Retina (tissue), 1 donor: ENCODE measurements around the gene CENPC.
A peak's percentile ranks its signal among the peaks of the same experiment; 100 is the strongest.
"Not testable (repeated sequence)": the region's sequence is repeated elsewhere in the genome, so short reads cannot be mapped to it uniquely, and the experiment has no call there.

ENCODE experiments used
- DNase-seq: peaks from one replicate; pipeline ENCODE4 v3.0.0-alpha.2; 2016

Gene CENPC, protein sequence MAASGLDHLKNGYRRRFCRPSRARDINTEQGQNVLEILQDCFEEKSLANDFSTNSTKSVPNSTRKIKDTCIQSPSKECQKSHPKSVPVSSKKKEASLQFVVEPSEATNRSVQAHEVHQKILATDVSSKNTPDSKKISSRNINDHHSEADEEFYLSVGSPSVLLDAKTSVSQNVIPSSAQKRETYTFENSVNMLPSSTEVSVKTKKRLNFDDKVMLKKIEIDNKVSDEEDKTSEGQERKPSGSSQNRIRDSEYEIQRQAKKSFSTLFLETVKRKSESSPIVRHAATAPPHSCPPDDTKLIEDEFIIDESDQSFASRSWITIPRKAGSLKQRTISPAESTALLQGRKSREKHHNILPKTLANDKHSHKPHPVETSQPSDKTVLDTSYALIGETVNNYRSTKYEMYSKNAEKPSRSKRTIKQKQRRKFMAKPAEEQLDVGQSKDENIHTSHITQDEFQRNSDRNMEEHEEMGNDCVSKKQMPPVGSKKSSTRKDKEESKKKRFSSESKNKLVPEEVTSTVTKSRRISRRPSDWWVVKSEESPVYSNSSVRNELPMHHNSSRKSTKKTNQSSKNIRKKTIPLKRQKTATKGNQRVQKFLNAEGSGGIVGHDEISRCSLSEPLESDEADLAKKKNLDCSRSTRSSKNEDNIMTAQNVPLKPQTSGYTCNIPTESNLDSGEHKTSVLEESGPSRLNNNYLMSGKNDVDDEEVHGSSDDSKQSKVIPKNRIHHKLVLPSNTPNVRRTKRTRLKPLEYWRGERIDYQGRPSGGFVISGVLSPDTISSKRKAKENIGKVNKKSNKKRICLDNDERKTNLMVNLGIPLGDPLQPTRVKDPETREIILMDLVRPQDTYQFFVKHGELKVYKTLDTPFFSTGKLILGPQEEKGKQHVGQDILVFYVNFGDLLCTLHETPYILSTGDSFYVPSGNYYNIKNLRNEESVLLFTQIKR

DNA sequence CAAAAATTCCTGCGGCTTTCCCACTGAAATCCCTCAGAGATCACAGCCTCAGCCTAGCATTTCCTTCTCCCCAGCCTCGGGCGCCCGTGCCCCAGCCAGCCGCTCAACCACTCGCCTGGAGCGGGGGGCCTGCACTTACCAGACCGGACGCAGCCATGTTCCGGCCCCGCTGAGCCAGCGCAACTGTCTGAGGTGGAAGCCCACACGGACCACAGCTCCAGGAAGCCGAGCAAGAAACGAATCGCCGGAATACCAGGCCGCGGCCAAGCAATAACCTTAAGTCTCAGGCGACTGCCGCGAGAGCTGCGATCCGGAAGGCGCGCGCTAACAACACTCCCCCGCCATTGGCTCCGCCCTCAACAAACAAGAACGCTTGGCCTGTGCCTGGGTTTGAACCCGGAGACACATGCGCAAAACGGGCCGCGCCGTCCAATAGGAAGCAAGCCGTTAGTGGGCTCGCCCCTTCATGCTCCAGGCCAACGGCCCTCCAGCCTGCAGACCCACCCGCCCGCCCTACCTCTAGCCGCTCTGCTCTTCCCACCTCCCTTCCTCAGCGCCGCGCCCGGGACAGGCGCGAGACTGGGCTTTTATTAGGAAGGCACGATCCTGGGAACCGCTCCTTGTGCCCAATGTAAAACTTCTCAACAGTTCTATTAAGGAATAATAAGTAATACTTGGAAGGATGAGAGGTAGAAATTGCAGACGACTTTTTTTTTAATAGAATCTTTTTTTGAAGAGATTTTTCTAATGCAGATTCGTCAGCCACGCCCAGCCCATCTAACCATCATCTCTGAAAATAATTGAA lies at the start of gene CENPC:
Gene CENPC, minus strand, starts transcription at position 305 of the 805 bp plus-strand sequence. Its CDS starts 148 bp downstream, at position 157.
- peak; percentile 93 for DNase-seq

DNA sequence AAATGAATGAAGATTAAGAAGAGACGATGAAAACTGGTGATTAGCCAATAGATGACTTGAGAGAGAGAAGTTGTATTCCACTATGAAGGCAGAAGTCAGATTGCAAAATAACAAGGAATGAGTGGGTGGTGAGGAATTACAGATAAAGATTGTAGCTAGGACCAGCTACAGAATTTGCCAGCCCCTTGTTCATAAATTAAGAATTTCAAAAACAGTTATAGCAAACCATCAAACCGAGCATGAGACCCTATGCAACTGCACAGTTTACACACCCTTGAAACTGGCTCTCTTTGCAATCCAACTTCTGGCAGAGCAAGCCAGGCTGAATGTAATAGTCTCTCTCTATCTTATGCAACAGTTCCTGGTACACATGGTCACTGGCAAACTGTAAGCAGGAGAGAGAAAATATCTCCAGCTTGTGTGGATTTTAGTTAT lies 48.5 kb upstream of the CENPC start:
- no peak for DNase-seq

DNA sequence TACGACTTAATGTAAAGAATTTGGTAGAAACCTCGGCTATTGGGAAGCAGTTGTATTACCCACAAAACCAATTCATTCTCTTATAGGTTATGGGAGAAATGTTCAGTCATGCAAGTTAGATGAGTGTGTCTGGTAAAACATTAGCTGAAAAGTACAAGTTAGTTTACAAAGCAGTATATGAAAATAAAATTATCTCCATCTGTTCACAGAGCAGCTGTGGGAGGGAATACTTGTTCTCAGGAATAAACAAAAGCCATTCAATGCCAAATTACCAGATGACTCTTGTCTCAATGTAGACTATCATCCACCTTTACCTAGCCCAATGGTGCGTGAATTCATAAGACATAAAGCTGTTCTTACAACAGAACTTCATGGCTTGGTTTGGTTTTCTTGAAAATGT lies 41.9 kb upstream of the CENPC start:
- DNase-seq = no peak

DNA sequence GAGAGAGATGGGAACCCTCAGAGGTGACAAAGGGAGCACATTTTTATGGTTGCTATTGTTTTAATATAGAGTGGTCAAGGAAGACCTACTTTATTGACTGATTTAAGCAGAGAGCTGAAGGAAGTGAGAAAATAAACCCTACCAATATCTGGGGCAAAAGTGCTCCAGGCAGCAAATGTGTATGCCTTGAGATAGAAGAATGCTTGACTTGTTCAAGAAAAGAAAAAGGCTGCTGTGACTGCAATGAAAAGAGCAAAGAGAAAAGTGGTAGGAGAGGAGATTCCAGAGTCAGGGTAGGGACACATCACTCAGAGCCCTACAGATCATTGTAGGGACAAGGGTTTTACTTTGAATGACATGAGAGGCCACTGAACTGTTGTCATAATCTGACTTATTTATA lies 39.2 kb upstream of the CENPC start:
- no peak for DNase-seq

DNA sequence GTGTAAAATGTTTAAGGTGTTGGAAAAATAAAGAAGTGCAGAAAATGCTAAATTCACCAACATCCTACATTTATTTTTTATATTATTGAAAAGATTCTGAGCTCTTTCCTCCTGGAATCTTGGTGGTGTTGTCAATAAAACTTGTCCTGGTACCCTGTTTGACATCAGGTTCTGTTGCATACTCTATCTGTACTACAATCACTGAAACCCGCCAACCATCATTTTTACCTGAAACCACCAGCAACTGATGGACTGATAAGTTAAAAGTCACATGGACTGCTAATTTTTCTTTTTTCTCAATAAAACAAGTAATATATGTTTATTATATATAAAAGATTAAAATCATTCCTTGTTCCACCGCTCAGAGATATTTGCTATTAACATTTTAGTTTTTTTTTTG lies 36.6 kb upstream of the CENPC start:
- no peak for DNase-seq

DNA sequence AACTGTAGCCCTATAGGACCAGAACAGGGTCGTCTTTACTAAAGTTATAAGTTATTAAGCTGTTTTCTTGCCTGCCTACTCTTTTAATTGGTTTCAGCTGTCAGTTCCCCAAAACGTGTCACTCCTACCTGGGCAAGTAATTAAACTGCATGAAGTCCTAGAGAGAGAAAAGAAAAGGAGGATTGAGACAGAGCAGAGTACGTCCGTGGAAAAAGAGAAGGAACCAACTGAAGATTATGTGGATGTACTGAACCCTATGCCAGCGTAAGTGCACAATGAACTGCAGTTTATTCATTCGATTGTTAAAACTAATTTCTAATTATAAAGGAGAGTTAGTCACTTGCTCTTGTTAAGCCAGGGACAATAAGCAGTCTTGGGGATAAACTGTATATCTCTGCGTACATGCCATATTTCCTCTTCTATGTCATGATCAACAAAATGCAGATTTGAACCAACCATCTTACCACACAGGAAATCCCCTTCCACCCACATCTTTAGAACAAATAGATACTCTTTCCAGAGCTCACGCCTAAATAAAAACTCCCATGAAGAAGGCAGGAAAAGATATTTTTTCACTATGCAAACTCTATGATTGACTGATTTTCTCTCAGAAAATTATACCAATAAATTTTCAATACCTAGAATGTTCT lies 36.0 kb upstream of the CENPC start:
- no peak for DNase-seq

DNA sequence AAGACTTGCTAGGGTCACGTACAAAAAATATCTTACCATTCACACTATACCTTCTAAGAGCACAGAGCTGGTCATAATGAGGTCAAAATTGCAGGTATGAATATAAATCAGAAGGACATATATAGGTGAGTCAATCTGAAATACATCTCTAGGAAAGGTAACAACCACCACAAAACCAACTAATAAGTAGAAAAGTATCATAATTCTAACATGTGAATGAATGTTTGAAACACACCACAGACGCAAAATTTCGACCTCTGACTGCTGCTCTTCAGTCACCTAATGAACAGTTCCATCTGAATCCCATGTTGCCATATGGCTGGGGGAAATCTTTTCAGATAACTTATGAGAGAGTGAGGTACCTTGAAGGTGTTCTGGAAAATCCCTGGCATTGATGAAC lies 35.3 kb upstream of the CENPC start:
- DNase-seq = no peak

DNA sequence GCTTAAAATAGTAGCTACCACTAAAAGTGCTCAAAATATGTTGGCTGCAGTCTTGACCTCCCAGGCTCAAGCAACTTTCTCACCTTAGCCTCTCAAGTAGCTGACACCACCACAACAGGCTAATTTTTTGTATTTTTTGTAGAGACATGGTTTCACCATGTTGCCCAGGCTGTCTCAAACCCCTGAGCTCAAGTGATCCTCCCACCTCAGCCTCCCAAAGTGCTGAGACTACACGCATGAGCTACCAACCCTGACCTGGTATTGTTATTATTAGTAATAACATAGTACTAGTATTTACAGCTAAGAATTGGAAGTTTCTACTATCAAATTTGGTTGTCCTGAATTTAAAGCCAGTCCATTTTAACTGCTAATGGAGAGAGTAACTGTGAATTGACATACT lies 31.2 kb upstream of the CENPC start:
- DNase-seq = no peak

DNA sequence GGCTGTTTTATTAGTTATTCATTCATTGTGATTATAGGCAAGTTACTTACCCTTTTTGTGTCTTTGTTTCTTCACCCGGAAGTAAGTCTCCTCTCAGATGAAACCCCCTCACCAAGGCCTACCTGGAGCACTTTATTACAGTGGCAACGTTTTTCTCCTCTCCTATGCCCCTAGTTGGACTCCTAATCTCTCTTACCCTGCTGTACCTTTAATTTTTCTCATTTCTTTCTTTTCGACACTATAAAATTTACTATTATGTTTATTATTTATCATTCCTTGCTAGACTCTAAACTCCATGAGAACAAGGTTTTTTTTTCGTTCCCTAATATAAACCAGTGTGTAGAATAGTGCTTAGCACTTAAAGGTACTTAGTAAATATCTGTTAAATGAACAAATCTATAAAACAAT lies 30.8 kb upstream of the CENPC start:
- no peak for DNase-seq

DNA sequence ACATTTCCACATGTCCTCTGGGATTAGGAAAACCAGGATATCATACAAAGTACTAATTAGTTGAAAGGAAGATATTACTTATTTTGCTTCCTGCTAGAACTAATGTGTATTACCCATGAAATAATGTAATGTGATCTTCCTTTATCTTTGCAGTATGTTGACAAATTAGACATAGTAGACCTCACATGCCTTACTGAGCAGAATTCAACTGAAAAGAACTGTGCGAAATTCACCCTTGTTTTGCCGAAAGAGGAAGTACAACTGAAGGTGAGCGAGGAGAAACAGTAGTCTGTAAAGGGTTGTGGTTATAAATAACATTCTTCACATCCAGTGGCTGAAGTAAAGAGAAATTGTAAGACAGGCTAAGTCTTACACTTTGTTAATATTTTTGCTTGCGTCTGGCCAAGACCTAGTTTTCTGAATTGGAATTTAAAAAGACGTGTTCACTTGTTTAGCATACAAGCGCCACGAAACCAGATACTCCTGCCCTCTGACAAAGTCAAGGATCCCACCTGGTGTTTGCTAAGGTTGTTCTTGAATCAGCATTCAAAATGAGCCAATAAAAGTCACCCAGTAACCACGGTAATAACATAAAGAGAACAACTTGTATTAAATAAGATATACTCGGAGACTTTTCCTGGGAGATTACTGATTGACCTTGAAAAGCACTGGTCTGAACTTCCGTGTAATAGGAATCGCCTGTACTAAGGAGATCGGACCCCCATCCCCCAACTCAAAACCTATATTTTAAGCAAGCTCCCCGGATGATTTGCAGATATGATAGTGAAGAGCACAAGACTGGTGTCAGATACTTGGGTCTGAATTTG lies 30.1 kb upstream of the CENPC start:
- no peak for DNase-seq

DNA sequence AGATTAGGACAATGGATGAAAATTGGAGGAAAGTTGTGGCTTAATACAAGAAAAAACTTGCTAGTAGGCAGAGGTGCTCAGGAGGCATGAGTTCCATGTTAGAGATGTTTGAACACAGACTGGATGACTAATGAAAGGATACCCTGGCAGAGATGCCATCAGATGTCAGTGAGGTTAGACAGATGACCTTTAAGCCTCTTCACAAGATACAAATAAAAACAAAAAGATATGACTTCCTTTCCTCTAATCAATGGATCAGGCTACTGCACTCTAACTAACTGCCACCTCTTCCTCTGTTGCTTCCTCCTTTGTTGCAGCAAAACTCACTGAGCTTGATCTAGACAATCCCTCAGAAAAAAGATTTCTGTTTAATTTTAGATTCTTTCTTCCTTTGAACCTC lies 27.9 kb upstream of the CENPC start:
- no peak for DNase-seq

DNA sequence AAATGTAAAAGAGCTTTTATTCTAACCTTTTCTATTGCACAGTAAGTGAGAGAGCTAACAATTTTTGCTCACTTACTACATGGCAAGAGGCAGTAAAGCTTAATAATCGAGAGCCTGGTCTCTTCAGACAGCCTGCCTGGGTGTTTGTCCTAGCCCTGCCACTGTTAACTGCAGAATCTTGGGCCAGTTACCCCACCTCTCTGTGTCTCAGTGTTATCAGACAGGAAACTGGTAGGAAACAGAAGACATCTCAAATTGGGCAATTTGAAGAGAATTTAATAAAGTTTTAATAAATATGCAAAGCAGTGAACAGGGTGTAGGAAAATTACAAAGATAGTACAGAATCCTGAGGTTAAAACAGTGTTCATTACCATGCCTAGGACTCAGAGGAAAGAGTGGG lies 26.7 kb upstream of the CENPC start:
- no peak for DNase-seq

DNA sequence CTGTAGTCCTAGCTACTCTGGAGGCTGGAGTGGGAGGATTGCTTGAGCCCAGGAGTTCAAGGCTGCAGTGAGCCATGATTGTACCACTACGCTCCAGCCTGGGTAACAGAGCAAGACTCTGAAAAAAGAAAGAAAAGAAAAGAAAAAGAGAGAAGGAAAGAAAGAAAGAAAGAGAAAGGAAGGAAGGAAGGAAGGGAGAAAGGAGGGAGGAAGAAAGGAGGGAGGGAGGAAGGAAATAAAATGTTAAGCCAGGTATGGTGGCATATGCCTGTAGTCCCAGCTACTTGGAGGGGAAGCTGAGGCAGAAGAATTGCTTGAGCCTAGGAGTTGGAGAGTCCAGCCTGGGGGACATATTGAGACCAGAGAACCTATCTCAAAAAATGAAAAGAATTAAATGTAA lies 25.2 kb upstream of the CENPC start:
- no peak for DNase-seq

DNA sequence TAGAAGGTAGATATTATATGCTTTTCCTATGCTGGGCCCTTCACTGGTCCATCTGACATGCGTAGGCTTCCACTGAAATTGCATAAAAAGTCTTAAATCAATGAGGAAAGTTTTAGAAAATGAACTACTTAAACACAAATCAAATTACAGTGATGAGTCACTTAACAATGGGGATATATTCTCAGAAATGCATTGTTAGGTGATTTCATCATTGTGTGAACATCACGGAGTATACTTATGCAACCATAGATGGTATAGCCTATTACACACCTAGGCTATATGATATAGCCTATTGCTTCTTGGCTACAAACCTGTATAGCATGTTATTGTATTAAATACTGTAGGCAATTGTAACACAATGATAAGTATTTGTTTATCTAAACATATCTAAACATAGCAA lies 23.5 kb upstream of the CENPC start:
- DNase-seq = no peak

DNA sequence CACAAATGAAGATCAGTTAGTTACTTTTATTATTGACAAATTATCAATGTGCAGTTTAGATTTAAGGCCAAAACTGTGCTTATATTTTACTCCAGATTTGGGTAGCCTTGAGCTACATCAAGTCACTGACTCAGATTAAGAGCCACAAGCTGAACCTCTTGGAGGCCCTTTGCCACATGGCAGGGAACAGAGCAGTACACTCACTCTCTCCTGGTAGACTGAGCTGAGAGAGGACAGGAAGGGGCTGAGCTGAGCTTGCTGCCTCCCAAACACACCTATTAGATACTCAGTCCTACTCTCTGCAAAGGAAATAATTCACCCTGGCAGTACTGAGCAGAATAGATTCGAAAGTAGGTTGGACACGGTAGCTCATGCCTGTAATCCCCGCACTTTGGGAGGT lies 21.0 kb upstream of the CENPC start:
- DNase-seq = no peak

DNA sequence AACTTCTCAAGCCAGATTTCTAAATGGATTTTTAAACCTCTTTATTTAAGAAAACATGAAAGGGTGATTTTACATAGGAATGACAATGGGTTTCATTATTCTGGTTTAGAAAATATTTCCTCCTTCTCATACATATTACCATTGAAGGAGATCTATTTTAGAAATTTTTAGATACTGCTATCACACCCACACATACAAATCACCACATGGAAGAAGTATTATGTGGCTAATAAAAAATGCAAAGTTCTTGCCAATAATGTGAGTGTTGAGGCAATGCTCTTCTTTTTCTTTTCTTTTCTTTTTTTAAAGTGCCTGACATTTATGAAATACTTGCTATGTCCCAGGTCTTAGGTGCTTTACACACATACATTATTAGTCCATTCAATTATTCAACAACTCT lies 20.0 kb upstream of the CENPC start:
- no peak for DNase-seq

DNA sequence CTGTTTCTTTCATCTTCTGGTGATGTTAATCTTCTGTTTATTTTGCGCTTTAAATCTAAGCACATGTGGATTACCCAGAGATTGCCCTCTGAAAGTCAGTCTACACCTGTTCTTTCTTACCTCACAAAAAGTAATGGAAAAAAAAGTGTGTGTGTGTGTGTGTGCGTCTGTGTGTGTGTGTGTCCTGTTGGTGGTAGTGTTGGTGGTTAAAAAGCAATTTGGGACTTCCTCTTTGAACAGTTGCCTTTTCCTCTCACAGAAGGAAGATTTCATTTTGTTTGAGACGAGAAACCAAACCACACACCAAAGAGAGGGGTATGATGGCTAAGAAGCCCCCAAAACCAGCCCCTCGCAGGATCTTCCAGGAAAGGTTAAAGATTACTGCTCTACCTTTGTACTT lies 13.2 kb upstream of the CENPC start, which contains the start of gene STAP1:
Gene STAP1, plus strand, starts transcription at position 235 of the 400 bp plus-strand sequence. Its CDS starts 83 bp downstream, at position 318.
- DNase-seq = no peak

DNA sequence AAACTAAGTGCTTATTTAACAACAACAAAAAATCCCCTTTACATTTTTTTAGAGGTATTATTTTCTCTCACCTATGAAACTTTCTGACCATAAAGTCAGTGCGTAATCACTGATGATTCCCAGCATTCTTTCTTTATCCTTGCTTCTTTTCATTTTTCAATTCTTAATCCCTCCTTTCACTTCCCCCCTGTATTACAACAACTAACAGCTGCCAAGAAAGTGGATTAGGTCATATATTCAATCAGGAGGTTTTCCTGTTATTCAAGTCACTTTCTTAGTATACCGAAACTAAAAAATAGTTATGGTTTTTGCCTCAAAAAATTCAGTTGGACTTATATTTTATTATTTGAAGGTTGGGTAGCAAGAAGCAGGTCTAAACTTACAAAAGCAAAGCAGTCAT lies 11.1 kb upstream of the CENPC start:
- DNase-seq = no peak

DNA sequence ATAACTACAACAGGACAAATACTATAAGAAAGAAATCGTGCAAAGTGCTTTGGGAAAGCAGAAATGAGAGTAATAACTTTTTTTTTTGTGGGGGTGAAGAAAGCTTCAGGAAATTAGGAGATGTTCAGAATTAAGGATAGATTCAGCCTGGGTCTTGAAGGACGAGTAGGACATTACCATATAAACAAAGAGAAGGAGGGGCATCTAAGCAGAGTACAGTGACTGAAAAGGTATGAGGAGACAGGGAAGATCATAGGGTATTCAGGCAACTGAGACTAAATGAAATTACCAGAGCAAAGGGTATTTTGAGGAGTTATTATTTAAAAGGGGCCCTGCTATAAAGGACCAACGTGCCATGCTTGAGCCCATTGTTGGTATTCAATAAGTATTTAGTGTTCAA lies 10.1 kb upstream of the CENPC start:
- DNase-seq = no peak

DNA sequence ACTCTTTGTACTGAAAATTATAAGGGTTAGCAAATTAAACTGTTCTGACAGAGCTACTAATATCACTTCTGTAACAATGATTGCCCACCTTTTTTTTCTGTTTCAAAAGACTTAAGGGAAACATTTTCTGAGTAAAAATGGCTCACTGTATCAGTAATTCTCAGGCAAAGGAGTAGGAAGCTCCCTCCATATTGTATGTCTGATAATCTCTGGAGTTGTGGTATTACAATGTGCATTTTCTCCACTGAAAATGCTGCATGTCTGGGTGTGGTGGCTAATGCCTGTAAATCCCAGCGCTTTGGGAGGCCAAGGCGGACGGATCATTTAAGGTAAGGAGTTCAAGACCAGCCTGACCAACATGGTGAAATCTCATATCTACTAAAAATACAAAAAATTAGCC lies 8.8 kb upstream of the CENPC start:
- no peak for DNase-seq

DNA sequence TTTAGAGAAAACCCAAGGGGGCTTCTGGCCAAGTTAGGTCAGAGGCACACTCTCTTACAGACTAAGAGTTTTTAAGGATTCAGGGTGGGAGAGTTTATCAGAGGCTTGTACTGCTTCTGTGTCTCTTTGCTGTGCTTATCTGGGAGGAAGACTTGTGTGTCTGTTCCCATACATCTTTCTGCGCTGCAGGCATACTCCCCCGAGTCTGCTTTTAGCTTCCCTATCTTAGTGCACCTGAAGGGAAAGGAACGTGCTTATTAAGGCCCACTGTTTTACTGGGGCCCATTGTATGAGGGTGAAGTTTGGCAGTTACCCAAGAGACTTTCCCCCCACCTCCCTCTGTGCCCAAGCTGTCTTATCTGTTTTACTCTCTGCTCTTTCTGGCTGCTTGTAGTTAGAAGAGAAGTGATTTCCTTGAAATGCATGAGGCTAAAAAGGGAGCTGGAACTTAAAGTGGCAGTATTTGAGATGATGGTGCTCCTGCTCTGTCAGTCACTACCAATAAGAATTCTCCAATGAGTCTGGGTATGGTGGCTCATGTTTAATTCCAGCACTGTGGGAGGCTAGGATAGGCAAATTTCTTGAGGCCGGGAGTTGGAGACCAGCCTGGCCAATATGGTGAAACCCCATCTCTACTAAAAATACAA lies 7.0 kb upstream of the CENPC start:
- DNase-seq = not testable (repeated sequence)
